Smooth muscle cell (in vitro differentiated cells): ENCODE measurements around the gene KLRD1. TPM values are rescaled to one million over a fixed set of nuclear protein-coding genes. Genes with fewer than 3 reads are reported as not detected.

Source experiments
- DNase-seq: peaks from one replicate; lab custom pipeline; 2025; ENCODE audit not compliant: unreplicated experiment; lab: John Stamatoyannopoulos, UW
- H2AFZ ChIP-seq: fragments of 200-600 bp; sonication (generic); 2 replicates; pipeline ENCODE4 v1.6.0; 2016; ENCODE audit warnings: antibody characterized with exemption, low read depth, mild to moderate bottlenecking
- H3F3A ChIP-seq: fragments of 200-600 bp; sonication (generic); 2 replicates; pipeline ENCODE4 v1.6.0; 2017; ENCODE audit warnings: antibody characterized with exemption, low read depth
- H3K27ac ChIP-seq: fragments of 200-600 bp; sonication (generic); 2 replicates; pipeline ENCODE4 v1.5.1; 2016; ENCODE audit warnings: low read depth, mild to moderate bottlenecking
- H3K27me3 ChIP-seq: fragments of 200-600 bp; sonication (generic); 2 replicates; pipeline ENCODE4 v1.6.1; 2016; ENCODE audit warnings: low read depth, mild to moderate bottlenecking
- H3K36me3 ChIP-seq: fragments of 200-600 bp; sonication (generic); 2 replicates; pipeline ENCODE4 v1.5.1; 2016; ENCODE audit warnings: low read depth
- H3K4me1 ChIP-seq: fragments of 200-600 bp; sonication (generic); 2 replicates; pipeline ENCODE4 v1.5.1; 2016; ENCODE audit warnings: low read depth
- H3K4me2 ChIP-seq: fragments of 200-600 bp; sonication (generic); 2 replicates; pipeline ENCODE4 v1.6.0; 2016; ENCODE audit warnings: mild to moderate bottlenecking
- H3K4me3 ChIP-seq: fragments of 200-600 bp; sonication (generic); 2 replicates; pipeline ENCODE4 v1.5.1; 2016; ENCODE audit warnings: mild to moderate bottlenecking
- H3K79me2 ChIP-seq: fragments of 200-600 bp; sonication (generic); 2 replicates; pipeline ENCODE4 v1.6.0; 2016; ENCODE audit warnings: low read depth, mild to moderate bottlenecking
- H3K9ac ChIP-seq: fragments of 200-600 bp; sonication (generic); 2 replicates; pipeline ENCODE4 v1.6.0; 2016; ENCODE audit warnings: low read depth
- H3K9me3 ChIP-seq: fragments of 200-600 bp; sonication (generic); replicated peaks from 2 replicates; pipeline ENCODE4 v1.5.1; 2016; ENCODE audit warnings: low read depth
- H4K20me1 ChIP-seq: fragments of 200-600 bp; sonication (generic); 2 replicates; pipeline ENCODE4 v1.6.0; 2016; ENCODE audit warnings: low read depth
- WGBS: methylation state at CpG from one replicate; pipeline ENCODE4 v1.1.7; 2016; ENCODE audit warnings: low lambda C conversion rate; 5-methylcytosine and 5-hydroxymethylcytosine counted together
- polyA plus RNA-seq: library from polyadenylated mRNA; unstranded; fragments of >200 nt; fragmentation: Nextera tagmentation; extraction: Ambion mirVana; gene quantifications from 2 replicates; pipeline ENCODE4 v1.2.1, GENCODE V29; 2016
- total RNA-seq: library from RNA; depleted of rRNA; stranded (reverse); fragments of >200 nt; gene quantifications from 2 replicates; pipeline ENCODE4 v1.2.3, GENCODE V29; 2014
- TF ChIP-seq, protein P1 (sequence below): fragments of 200-600 bp; sonication (generic); IDR thresholded peaks from 2 replicates; pipeline ENCODE4 v1.5.1; 2017; ENCODE audit warnings: borderline replicate concordance, mild to moderate bottlenecking, antibody characterized with exemption; ENCODE audit not compliant: insufficient read depth, poor library complexity, severe bottlenecking

KLRD1 gene
- total and polyA plus RNA-seq, 2 experiments from 2014 or later: 0.09 to 0.18 TPM

- Histone ChIP-seq H3K27me3 (no peaks in the 10 kb centered on the region), H3K4me1 (peaks cover 21% of the 10 kb centered on the region), H3K79me2 (no peaks in the 10 kb centered on the region), H3K27ac (no peak overlapping the region), H3F3A (peaks cover 11% of the 10 kb centered on the region), H3K36me3 (no peaks in the 10 kb centered on the region), H2AFZ (no peak overlapping the region), H3K4me2 (no peak overlapping the region), H4K20me1 (no peaks in the 10 kb centered on the region), H3K9me3 (no peaks in the 10 kb centered on the region), H3K9ac (no peak overlapping the region), H3K4me3 (no peak overlapping the region)
- no peak for DNase-seq
- WGBS: 72% methylated on average over 5 of the region's 5 CpGs
- TF ChIP-seq, protein P1, sequence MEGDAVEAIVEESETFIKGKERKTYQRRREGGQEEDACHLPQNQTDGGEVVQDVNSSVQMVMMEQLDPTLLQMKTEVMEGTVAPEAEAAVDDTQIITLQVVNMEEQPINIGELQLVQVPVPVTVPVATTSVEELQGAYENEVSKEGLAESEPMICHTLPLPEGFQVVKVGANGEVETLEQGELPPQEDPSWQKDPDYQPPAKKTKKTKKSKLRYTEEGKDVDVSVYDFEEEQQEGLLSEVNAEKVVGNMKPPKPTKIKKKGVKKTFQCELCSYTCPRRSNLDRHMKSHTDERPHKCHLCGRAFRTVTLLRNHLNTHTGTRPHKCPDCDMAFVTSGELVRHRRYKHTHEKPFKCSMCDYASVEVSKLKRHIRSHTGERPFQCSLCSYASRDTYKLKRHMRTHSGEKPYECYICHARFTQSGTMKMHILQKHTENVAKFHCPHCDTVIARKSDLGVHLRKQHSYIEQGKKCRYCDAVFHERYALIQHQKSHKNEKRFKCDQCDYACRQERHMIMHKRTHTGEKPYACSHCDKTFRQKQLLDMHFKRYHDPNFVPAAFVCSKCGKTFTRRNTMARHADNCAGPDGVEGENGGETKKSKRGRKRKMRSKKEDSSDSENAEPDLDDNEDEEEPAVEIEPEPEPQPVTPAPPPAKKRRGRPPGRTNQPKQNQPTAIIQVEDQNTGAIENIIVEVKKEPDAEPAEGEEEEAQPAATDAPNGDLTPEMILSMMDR: no peak
Observed at GRCh38 chr12:10358131-10358530, 50.5 kb downstream of the KLRD1 start.

DNA sequence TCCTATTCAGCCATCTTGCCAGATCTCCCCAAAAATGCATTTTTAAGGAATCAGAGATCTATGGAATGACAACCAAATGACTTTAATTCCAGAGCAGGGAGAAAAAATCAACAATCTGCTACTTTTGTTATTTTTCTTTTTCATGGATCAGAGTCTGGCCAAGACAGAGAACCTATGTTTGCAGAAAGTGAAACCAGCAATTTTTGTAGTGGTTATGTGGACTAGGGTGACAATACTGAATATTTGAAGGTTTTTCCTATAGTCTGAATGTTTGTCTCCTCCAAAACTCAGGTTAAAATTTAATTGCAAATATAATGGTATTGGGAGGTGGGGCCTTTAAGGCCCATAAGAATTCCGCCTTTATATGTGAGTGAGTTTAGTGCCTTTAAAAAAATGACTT is 51.3 kb downstream of the KLRD1 start:
- Histone ChIP-seq H3K4me3 (no peak overlapping the region), H4K20me1 (no peaks in the 10 kb centered on the region), H3K36me3 (no peaks in the 10 kb centered on the region), H3K79me2 (no peaks in the 10 kb centered on the region), H3F3A (peaks cover 16% of the 10 kb centered on the region), H3K4me2 (no peak overlapping the region), H3K4me1 (peaks cover 29% of the 10 kb centered on the region), H3K9ac (no peak overlapping the region), H3K9me3 (no peaks in the 10 kb centered on the region), H2AFZ (no peak overlapping the region), H3K27me3 (no peaks in the 10 kb centered on the region), H3K27ac (no peak overlapping the region)
- DNase-seq: no peak
- TF ChIP-seq, protein P1: no peak
- 100% methylated on average over 1 of the region's 1 CpG for WGBS

- WGBS: 83% methylated on average over 4 of the region's 4 CpGs
- Histone ChIP-seq H2AFZ (peak overlapping the region; percentile 29), H3K27ac (peak overlapping the region; percentile 92)
Observed at GRCh38 chr12:10361084-10361483, 53.4 kb downstream of the KLRD1 start.

GRCh38 chr12:10361622-10362021 is 54.0 kb downstream of the KLRD1 start:
- H3K9me3 ChIP-seq: no peaks in the 10 kb centered on the region
- H3K4me1 ChIP-seq: peaks cover 42% of the 10 kb centered on the region
- no peaks in the 10 kb centered on the region for H3K79me2 ChIP-seq
- TF ChIP-seq, protein P1: no peak
- H3K4me2 ChIP-seq: peak overlapping the region; percentile 83
- peak overlapping the region; percentile 58 for H3K9ac ChIP-seq
- H3K27me3 ChIP-seq: no peaks in the 10 kb centered on the region
- WGBS: 25% methylated on average over 4 of the region's 4 CpGs
- no peaks in the 10 kb centered on the region for H3K36me3 ChIP-seq
- peaks cover 16% of the 10 kb centered on the region for H3F3A ChIP-seq
- no peaks in the 10 kb centered on the region for H4K20me1 ChIP-seq
- peak overlapping the region; percentile 29 for H2AFZ ChIP-seq
- H3K27ac ChIP-seq: peak overlapping the region; percentile 92
- no peak for DNase-seq
- H3K4me3 ChIP-seq: peak overlapping the region; percentile 17

More at GRCh38 chr12:10361084-10361483, 53.4 kb downstream of the KLRD1 start:
- Histone ChIP-seq H3K9ac (peak overlapping the region; percentile 58), H3F3A (peaks cover 16% of the 10 kb centered on the region), H3K4me3 (no peak overlapping the region), H3K27me3 (no peaks in the 10 kb centered on the region), H4K20me1 (no peaks in the 10 kb centered on the region), H3K36me3 (no peaks in the 10 kb centered on the region), H3K79me2 (no peaks in the 10 kb centered on the region), H3K9me3 (no peaks in the 10 kb centered on the region), H3K4me1 (peaks cover 39% of the 10 kb centered on the region), H3K4me2 (peak overlapping the region; percentile 83)
- no peak for DNase-seq
- TF ChIP-seq, protein P1: no peak
